ENCODE results near the gene ATG9B. TPM values are rescaled to one million over a fixed set of nuclear protein-coding genes. Genes with fewer than 3 reads are reported as not detected.

ATG9B gene
- total RNA-seq, 1 donor from 2014 or later: 0.38 TPM

DNA sequence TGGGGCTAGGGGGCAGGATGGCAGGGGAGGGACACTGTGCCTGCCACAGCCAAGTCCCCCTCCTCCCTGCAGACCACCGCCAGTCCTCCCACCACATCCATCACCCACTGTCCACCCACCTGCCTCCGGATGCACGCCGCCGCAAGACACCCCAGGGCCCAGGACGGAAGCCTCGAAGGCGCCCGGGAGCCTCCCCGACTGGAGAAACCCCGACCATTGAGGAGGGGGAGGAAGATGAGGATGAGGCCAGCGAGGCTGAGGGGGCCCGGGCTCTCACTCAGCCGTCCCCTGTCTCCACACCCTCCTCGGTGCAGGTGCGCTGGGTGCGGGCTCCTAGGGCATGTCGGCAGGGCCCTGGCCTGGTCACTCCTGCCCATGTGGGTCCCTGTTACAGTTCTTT, 40.2 kb upstream of the ATG9B start:
- intact Hi-C loops (cut with DNase I): no loop called here
- peaks cover 67% of the 10 kb centered on the region for H3K36me3 ChIP-seq
- no peak for ATAC-seq

DNA sequence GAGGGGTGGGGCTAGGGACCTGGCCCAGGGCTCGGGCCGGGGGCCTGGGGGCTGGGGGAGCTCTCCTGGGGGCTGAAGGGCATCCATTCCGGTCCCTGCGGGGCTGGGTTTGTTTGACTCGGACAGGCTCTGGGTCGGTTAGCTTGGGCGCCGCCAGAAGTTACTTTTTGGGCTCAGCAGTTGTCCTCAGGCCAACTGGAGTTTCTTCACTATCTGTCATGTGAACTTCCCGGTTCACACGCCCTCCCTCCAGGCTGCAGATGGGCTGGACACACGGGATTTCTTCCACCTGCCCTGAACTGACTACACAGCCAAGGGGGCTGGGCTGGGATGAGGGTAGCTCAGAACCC, 38.9 kb upstream of the ATG9B start:
- TF ChIP-seq, protein P1, sequence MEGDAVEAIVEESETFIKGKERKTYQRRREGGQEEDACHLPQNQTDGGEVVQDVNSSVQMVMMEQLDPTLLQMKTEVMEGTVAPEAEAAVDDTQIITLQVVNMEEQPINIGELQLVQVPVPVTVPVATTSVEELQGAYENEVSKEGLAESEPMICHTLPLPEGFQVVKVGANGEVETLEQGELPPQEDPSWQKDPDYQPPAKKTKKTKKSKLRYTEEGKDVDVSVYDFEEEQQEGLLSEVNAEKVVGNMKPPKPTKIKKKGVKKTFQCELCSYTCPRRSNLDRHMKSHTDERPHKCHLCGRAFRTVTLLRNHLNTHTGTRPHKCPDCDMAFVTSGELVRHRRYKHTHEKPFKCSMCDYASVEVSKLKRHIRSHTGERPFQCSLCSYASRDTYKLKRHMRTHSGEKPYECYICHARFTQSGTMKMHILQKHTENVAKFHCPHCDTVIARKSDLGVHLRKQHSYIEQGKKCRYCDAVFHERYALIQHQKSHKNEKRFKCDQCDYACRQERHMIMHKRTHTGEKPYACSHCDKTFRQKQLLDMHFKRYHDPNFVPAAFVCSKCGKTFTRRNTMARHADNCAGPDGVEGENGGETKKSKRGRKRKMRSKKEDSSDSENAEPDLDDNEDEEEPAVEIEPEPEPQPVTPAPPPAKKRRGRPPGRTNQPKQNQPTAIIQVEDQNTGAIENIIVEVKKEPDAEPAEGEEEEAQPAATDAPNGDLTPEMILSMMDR (IDR thresholded peaks at IDR 0.05): no peak
- DNase-seq: no peak
- no peaks in the 10 kb centered on the region for H3K9me3 ChIP-seq
- intact Hi-C loops (cut with DNase I): no loop called here
- H3K36me3 ChIP-seq: peaks cover 54% of the 10 kb centered on the region
- peaks cover 35% of the 10 kb centered on the region for H3K4me1 ChIP-seq
- no peaks in the 10 kb centered on the region for H3K27me3 ChIP-seq (ENCODE audit: low read depth)
- H3K27ac ChIP-seq: no peak overlapping the region
- H3K4me3 ChIP-seq: peak overlapping the region; percentile 37
- ATAC-seq: no peak

More for the DNA sequence above, 40.2 kb upstream of the ATG9B start:
- Histone ChIP-seq H3K9me3 (no peaks in the 10 kb centered on the region), H3K4me1 (peaks cover 27% of the 10 kb centered on the region), H3K27me3 (ENCODE audit: low read depth) (no peaks in the 10 kb centered on the region), H3K4me3 (no peak overlapping the region), H3K27ac (no peak overlapping the region)
- DNase-seq: no peak
- TF ChIP-seq, protein P1 (IDR thresholded peaks at IDR 0.05): no peak

DNA sequence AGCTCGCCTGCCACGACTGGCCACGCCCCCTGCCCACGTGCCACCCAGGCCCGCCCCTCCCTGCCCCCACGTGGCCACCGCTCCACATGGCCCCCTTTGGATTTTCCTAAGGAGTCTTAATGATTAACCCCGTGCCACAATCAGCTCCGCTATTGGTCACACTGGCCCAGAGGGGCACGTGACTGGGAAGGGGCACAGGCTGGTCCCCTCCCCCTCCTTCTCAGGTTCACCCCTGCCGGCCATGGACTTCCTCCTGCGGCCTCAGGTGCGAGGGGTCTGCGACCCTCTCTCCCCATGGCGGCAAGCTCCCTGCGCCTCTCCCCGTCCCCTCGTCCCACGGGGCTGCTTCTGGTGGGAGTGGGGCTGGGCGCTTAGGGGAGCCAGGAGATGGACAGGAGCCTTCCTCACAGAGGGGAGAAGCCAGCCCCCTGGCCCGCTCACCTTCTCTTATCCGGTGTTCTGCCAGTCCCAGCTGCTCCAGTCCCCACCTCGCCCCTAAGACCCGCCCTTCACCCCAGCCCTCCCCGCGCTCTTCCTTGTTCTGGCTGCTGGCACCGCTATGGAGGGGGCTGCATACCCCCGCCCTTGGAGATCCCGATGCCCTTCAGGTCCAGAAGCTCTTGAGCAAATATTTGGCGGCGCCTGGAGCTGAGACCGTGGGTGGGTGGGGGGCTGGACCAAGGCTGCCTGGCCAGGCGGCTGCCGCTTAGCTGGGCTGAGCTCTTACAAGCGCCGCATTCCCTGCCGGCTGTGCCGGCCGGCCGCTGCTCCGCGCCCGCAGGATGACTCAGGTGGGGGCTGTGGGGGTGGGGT, 38.3 kb upstream of the ATG9B start:
- TF ChIP-seq, protein P1 (IDR thresholded peaks at IDR 0.05): no peak
- intact Hi-C loops (cut with DNase I): no loop called here
- peaks cover 49% of the 10 kb centered on the region for H3K36me3 ChIP-seq
- DNase-seq (peak; percentile 80), ATAC-seq (peak; percentile 50 to 54)
- H3K27ac ChIP-seq: peak overlapping the region; percentile 36
- H3K4me3 ChIP-seq: peak overlapping the region; percentile 72
- no peaks in the 10 kb centered on the region for H3K27me3 ChIP-seq (ENCODE audit: low read depth)
- H3K9me3 ChIP-seq: no peaks in the 10 kb centered on the region
- peaks cover 35% of the 10 kb centered on the region for H3K4me1 ChIP-seq

DNA sequence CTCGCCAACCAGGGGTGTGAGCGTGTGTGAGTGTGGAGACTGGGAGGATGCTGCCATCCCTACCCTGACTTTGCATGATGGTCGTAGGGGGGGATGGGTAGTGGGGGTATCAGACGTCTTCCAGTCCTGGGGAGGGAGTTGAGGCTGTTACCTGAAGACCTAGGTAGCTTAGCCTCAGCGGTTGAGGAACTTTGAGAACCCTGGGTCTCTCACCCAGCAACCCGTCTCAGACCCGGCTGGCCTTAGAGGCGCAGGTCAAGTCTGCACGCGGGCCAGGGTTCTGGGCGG, 37.8 kb upstream of the ATG9B start:
- no peak for ATAC-seq
- intact Hi-C loops (cut with DNase I): no loop called here
- Histone ChIP-seq H3K36me3 (peaks cover 43% of the 10 kb centered on the region), H3K4me3 (peak overlapping the region; percentile 72), H3K9me3 (no peaks in the 10 kb centered on the region), H3K4me1 (peaks cover 39% of the 10 kb centered on the region), H3K27me3 (ENCODE audit: low read depth) (no peaks in the 10 kb centered on the region), H3K27ac (peak overlapping the region; percentile 36)
- no peak for DNase-seq
- TF ChIP-seq, protein P1 (IDR thresholded peaks at IDR 0.05): no peak

DNA sequence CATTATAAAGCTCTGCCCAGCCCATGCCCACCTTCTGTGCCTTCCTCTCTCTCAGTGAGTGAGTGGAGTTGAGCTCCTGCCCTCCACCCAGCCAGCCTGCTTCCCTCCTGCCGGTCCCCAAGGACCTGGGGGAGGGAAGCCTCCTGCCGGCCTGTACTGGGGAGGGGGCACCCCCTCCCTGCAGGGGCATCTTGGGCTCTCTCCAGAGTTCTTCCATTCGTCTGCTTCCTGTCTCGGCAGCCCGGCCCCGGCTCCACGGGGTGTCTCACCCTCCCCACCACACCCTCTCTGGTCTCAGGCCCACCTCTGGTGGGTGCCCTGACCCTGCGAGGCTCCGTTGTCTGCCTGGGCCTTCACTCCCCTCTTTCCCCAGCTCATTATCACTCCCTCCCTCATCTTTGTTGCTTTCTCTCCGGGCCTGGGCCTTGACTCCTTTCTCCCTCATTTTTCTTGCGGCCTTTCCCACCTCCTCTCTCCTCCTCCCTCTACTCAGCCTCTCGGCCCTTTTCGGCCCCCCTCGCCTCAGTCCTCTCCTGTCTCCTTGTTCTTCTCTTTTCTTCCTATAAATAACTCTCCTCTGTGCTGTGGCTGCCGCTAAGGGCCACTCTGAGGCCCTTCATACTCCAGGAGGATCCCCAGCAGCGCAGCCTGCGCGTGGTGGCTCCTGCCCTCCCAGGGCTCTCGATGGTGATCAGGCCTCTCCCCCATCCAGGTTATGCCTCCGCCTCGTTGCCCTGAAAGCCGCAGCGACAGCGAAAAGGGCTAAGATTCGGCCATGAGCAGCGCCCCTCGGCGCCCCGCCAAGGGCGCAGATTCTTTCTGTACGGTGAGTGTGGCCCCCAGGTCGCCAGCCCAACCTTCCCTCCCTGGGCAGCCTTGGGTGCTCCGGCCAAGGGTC, 37.2 kb upstream of the ATG9B start:
- ATAC-seq: peak; percentile 16 to 30
- peaks cover 44% of the 10 kb centered on the region for H3K4me1 ChIP-seq

More for the DNA sequence above, 37.2 kb upstream of the ATG9B start:
- Histone ChIP-seq H3K27ac (peak overlapping the region; percentile 36), H3K36me3 (peaks cover 37% of the 10 kb centered on the region), H3K27me3 (ENCODE audit: low read depth) (no peaks in the 10 kb centered on the region), H3K9me3 (no peaks in the 10 kb centered on the region), H3K4me3 (peak overlapping the region; percentile 72)
- intact Hi-C loops (cut with DNase I): no loop called here
- TF ChIP-seq, protein P1 (IDR thresholded peaks at IDR 0.05): no peak
- peak; percentile 73 for DNase-seq

Data from lower lobe of right lung (tissue), 2 donors.